IMR-90 (cell line): ENCODE data around the gene POLD4. TPM values are rescaled to one million over a fixed set of nuclear protein-coding genes. Genes with fewer than 3 reads are reported as not detected.

Experiments used
- ATAC-seq: fragments of 200-7000 bp; cut with Tn5 transposase; 2 replicates; pipeline ENCODE4 v1.9.1; 2020; ENCODE audit warnings: low read depth, mild to moderate bottlenecking, moderate library complexity
- Bru-seq: library from RNA; stranded (reverse); fragments of 400-500 nt; gene quantifications from one replicate; lab custom pipeline; 2021; lab: Mats Ljungman, UMichigan
- BruChase-seq, 2 experiments: library from RNA; stranded (reverse); fragments of 400-500 nt; gene quantifications; one replicate each; lab custom pipeline; 2021; lab: Mats Ljungman, UMichigan
- BruUV-seq: library from RNA; stranded (reverse); fragments of 400-500 nt; replicated peaks from 2 replicates; lab custom pipeline; 2021; lab: Mats Ljungman, UMichigan
- CTCF ChIA-PET: fragments of 300-600 bp; formaldehyde crosslinking; extraction: SDS; loops from one replicate; lab custom pipeline; 2021; ENCODE audit warnings: antibody characterized with exemption; lab: Yijun Ruan, JAX
- POLR2A ChIA-PET: fragments of 300-600 bp; sonication (Branson Sonifier 250); formaldehyde crosslinking; loops from one replicate; lab custom pipeline; 2022; ENCODE audit warnings: antibody characterized with exemption; ENCODE audit not compliant: unreplicated experiment; lab: Charles Lee
- DNase-seq: peaks from one replicate; pipeline ENCODE4 v3.0.0; 2013
- H2AFZ ChIP-seq: replicated peaks from 2 replicates; pipeline ENCODE3; 2013; ENCODE audit warnings: low read length, mild to moderate bottlenecking; ENCODE audit not compliant: poor library complexity
- H2AK5ac ChIP-seq: 2 replicates; pipeline ENCODE4 v1.6.1; 2013; ENCODE audit warnings: low read depth, low read length, inconsistent platforms
- H2AK9ac ChIP-seq: replicated peaks from 2 replicates; pipeline ENCODE3; 2013; ENCODE audit warnings: mild to moderate bottlenecking, low read depth, low read length, moderate library complexity; ENCODE audit not compliant: poor library complexity
- H2BK120ac ChIP-seq: 2 replicates; pipeline ENCODE4 v1.6.1; 2013; ENCODE audit warnings: low read depth, low read length, inconsistent platforms
- H2BK15ac ChIP-seq: 3 replicates; pipeline ENCODE4 v1.6.1; 2013; ENCODE audit warnings: low read depth, low read length, inconsistent platforms
- H2BK20ac ChIP-seq: 2 replicates; pipeline ENCODE4 v1.6.1; 2013; ENCODE audit warnings: low read depth, mild to moderate bottlenecking, inconsistent platforms, low read length, moderate library complexity
- H2BK5ac ChIP-seq: 2 replicates; pipeline ENCODE4 v1.6.1; 2013; ENCODE audit warnings: mild to moderate bottlenecking, low read depth, low read length, inconsistent platforms; ENCODE audit not compliant: poor library complexity, severe bottlenecking
- H3K14ac ChIP-seq: replicated peaks from 2 replicates; pipeline ENCODE4 v1.6.1; 2013; ENCODE audit warnings: low read depth, low read length, inconsistent platforms
- H3K18ac ChIP-seq: 2 replicates; pipeline ENCODE4 v1.6.1; 2013; ENCODE audit warnings: low read depth, low read length, control low read depth
- H3K23ac ChIP-seq: 2 replicates; pipeline ENCODE4 v1.6.1; 2013; ENCODE audit warnings: low read depth, low read length, inconsistent platforms
- H3K27ac ChIP-seq: 2 replicates; pipeline ENCODE4 v1.5.1; 2013; ENCODE audit warnings: mild to moderate bottlenecking, control low read depth, low read length; ENCODE audit not compliant: insufficient read depth
- H3K27me3 ChIP-seq: 2 replicates; pipeline ENCODE4 v1.6.1; 2013; ENCODE audit warnings: low read length; ENCODE audit not compliant: control insufficient read depth, insufficient read depth
- H3K36me3 ChIP-seq: 2 replicates; pipeline ENCODE4 v1.6.1; 2013; ENCODE audit warnings: low read length, mixed read lengths; ENCODE audit not compliant: control insufficient read depth, insufficient read depth
- H3K4ac ChIP-seq: 2 replicates; pipeline ENCODE4 v1.6.1; 2013; ENCODE audit warnings: low read depth, low read length, inconsistent platforms
- H3K4me1 ChIP-seq: 2 replicates; pipeline ENCODE4 v1.6.1; 2013; ENCODE audit warnings: low read length, mixed read lengths; ENCODE audit not compliant: control insufficient read depth, insufficient read depth
- H3K4me2 ChIP-seq: 2 replicates; pipeline ENCODE4 v1.6.1; 2013; ENCODE audit warnings: low read depth, mild to moderate bottlenecking, control low read depth, low read length, moderate library complexity
- H3K4me3 ChIP-seq: 2 replicates; pipeline ENCODE4 v1.5.1; 2013; ENCODE audit warnings: low read depth, mild to moderate bottlenecking, control low read depth, low read length, moderate library complexity; ENCODE audit not compliant: insufficient read depth
- H3K56ac ChIP-seq: 2 replicates; pipeline ENCODE4 v1.6.1; 2013; ENCODE audit warnings: low read length, inconsistent platforms; ENCODE audit not compliant: insufficient read depth; ENCODE audit errors: extremely low read depth
- H3K79me1 ChIP-seq, 2 experiments: 2 replicates each; pipeline ENCODE4 v1.6.1; 2013; ENCODE audit warnings: low read length in 2 of 2, inconsistent platforms in 1 of 2, low read depth in 1 of 2
- H3K9ac ChIP-seq: 2 replicates; pipeline ENCODE4 v1.6.1; 2013; ENCODE audit warnings: low read depth, low read length, control low read depth
- H3K9me1 ChIP-seq: 2 replicates; pipeline ENCODE4 v1.6.1; 2013; ENCODE audit warnings: low read length, inconsistent platforms; ENCODE audit not compliant: insufficient read depth
- H3K9me3 ChIP-seq: 2 replicates; pipeline ENCODE4 v1.6.1; 2013; ENCODE audit warnings: low read length; ENCODE audit not compliant: control insufficient read depth, insufficient read depth
- H4K20me1 ChIP-seq: 2 replicates; pipeline ENCODE4 v1.6.1; 2013; ENCODE audit warnings: low read length, inconsistent platforms; ENCODE audit not compliant: insufficient read depth
- H4K5ac ChIP-seq: 2 replicates; pipeline ENCODE4 v1.6.1; 2013; ENCODE audit warnings: mild to moderate bottlenecking, low read depth, low read length, control low read depth
- H4K8ac ChIP-seq, 2 experiments: 2 replicates each; pipeline ENCODE4 v1.6.1; 2013; ENCODE audit warnings: low read depth in 2 of 2, low read length in 2 of 2, control low read depth in 1 of 2, inconsistent platforms in 1 of 2
- H4K91ac ChIP-seq: 2 replicates; pipeline ENCODE4 v1.6.1; 2013; ENCODE audit warnings: low read depth, low read length, inconsistent platforms; ENCODE audit not compliant: insufficient read depth
- BHLHE40 ChIP-seq: fragments of 150-350 bp; IDR thresholded peaks from 2 replicates; pipeline ENCODE4 v1.6.1; 2016; ENCODE audit warnings: mild to moderate bottlenecking, low read depth, low read length
- CEBPB ChIP-seq: IDR thresholded peaks from 2 replicates; pipeline ENCODE4 v1.6.1; 2012; ENCODE audit warnings: low read depth, low read length, improper control_type of control experiment
- CHD1 ChIP-seq: IDR thresholded peaks from 2 replicates; pipeline ENCODE4 v1.6.1; 2012; ENCODE audit warnings: low read depth, low read length, improper control_type of control experiment
- ELK1 ChIP-seq: fragments of 150-350 bp; IDR thresholded peaks from 2 replicates; pipeline ENCODE4 v1.6.1; 2016; ENCODE audit warnings: low read depth, mild to moderate bottlenecking, low read length, moderate library complexity, borderline replicate concordance
- FOS ChIP-seq: fragments of 150-350 bp; IDR thresholded peaks from 2 replicates; pipeline ENCODE4 v1.6.1; 2016; ENCODE audit warnings: low read depth, low read length
- MAFK ChIP-seq: IDR thresholded peaks from 2 replicates; pipeline ENCODE4 v1.6.1; 2012; ENCODE audit warnings: low read depth, low read length, improper control_type of control experiment
- MXI1 ChIP-seq: IDR thresholded peaks from 2 replicates; pipeline ENCODE4 v1.6.1; 2012; ENCODE audit warnings: low read depth, mild to moderate bottlenecking, low read length, moderate library complexity, borderline replicate concordance
- NFE2L2 ChIP-seq: fragments of 150-350 bp; IDR thresholded peaks from 2 replicates; pipeline ENCODE4 v1.6.1; 2016; ENCODE audit warnings: low read depth, mild to moderate bottlenecking, low read length
- RAD21 ChIP-seq: IDR thresholded peaks from 2 replicates; pipeline ENCODE4 v1.6.1; 2012; ENCODE audit warnings: low read length, improper control_type of control experiment
- RCOR1 ChIP-seq: IDR thresholded peaks from 2 replicates; pipeline ENCODE4 v1.6.1; 2012; ENCODE audit warnings: mild to moderate bottlenecking, low read length, improper control_type of control experiment; ENCODE audit not compliant: insufficient replicate concordance
- RFX5 ChIP-seq: IDR thresholded peaks from 2 replicates; pipeline ENCODE4 v1.8.0; 2012; ENCODE audit warnings: low read depth, mild to moderate bottlenecking, low read length, moderate library complexity
- SMC3 ChIP-seq: fragments of 150-350 bp; IDR thresholded peaks from 2 replicates; pipeline ENCODE4 v1.6.1; 2016; ENCODE audit warnings: low read depth, mild to moderate bottlenecking, antibody characterized with exemption, low read length, moderate library complexity
- USF2 ChIP-seq: fragments of 150-350 bp; IDR thresholded peaks from 2 replicates; pipeline ENCODE4 v1.6.1; 2017; ENCODE audit warnings: mild to moderate bottlenecking, antibody characterized with exemption, low read length, low read depth
- WGBS, 2 experiments: methylation state at CpG; one replicate each; pipeline versions ENCODE4 v1.1.5 to v1.1.7; 2013; ENCODE audit warnings: missing lambda C conversion rate in 2 of 2; ENCODE audit not compliant: insufficient read length in 1 of 2; ENCODE audit errors: extremely low coverage in 2 of 2; 5-methylcytosine and 5-hydroxymethylcytosine counted together
- dilution Hi-C: fragments of 300-500 bp; cut with HindIII; formaldehyde crosslinking; loops from one replicate; pipeline ENCODE4 v1.14.3; 2018; ENCODE audit warnings: low sequenced_read_pairs; ENCODE audit not compliant: unreplicated experiment
- in situ Hi-C: fragments of 300-500 bp; cut with MboI; formaldehyde crosslinking; loops from 3 replicates; pipeline ENCODE4 v1.14.3; 2019; ENCODE audit warnings: low sequenced_read_pairs, inconsistent platforms, mixed read lengths
- intact Hi-C: fragments of 100-400 bp; cut with micrococcal nuclease; formaldehyde crosslinking; loops from 2 replicates; pipeline ENCODE4 v1.10.0; 2022
- long read RNA-seq: library from polyadenylated mRNA; unstranded; transcript quantifications from one replicate; pipeline ENCODE4 v2.0.0, GENCODE V29; 2021; ENCODE audit not compliant: unreplicated experiment
- polyA plus RNA-seq, 3 experiments: library from polyadenylated mRNA; depleted of rRNA; stranded (reverse); fragments of >200 nt; gene quantifications; 2 replicates each; pipeline ENCODE4 v1.2.3, GENCODE V29; 2012; ENCODE audit warnings: low replicate concordance in 1 of 3
- total RNA-seq: library from RNA; depleted of rRNA; stranded (reverse); fragments of >200 nt; gene quantifications from 2 replicates; pipeline ENCODE4 v1.2.3, GENCODE V29; 2012; rRNA removed

The POLD4 gene
- total RNA-seq: 40.8 and 46.4 TPM in 2 replicates
- polyA plus RNA-seq (2012; rRNA removed): 133 and 152 TPM in 2 replicates
- polyA plus RNA-seq (2012; cell fraction: cytosol; rRNA removed): 252 and 358 TPM in 2 replicates
- 170 and 292 TPM in 2 replicates for polyA plus RNA-seq (2012; cell fraction: nucleus; rRNA removed; ENCODE audit: low replicate concordance)
- Bru-seq, nascent RNA: percentile 70 among the genes with signal in this experiment
- percentile 67 among the genes with signal in this experiment for BruChase-seq, experiment 1, labeled RNA remaining after a 6-hour chase
- percentile 84 among the genes with signal in this experiment for BruChase-seq, experiment 2, labeled RNA remaining after a 2-hour chase
- long read RNA-seq, transcript POLD4-205 (4 exons, 1,486 nt): minor isoform, 8 of 82 reads
- long read RNA-seq, transcript POLD4-201 (4 exons, 918 nt): minor isoform, 28 of 82 reads
- long read RNA-seq, transcript POLD4-209 (2 exons, 860 nt): major isoform, 35 of 82 reads
- long read RNA-seq, partial matches to known transcripts: 0 of 82 reads
- long read RNA-seq, other reads (novel, unspliced or antisense): 6 of 82 reads

- Histone ChIP-seq H2BK20ac (peak within 1 kb of the TSS; percentile 38), H3K27me3 (no peaks in the 10 kb centered on the region), H2BK120ac (peak within 1 kb of the TSS; percentile 85), H4K5ac (peak within 1 kb of the TSS; percentile 61), H2AK5ac (peak within 1 kb of the TSS; percentile 99), H3K79me1 (peaks cover 7 to 56% of the 10 kb centered on the region in 2 experiments; a peak in 3 of 4 replicates), H4K91ac (peak within 1 kb of the TSS; percentile 96), H2BK5ac (peak within 1 kb of the TSS; percentile 92), H4K8ac (peak within 1 kb of the TSS; percentile 52 to 98), H3K4me3 (peak within 1 kb of the TSS; percentile 53), H3K23ac (peak within 1 kb of the TSS; percentile 97), H3K9me1 (peaks cover 23% of the 10 kb centered on the region), H3K27ac (peak within 1 kb of the TSS; percentile 91), H3K4ac (peak within 1 kb of the TSS; percentile 97), H4K20me1 (peaks cover 6% of the 10 kb centered on the region), H3K9me3 (no peaks in the 10 kb centered on the region), H2BK15ac (peak within 1 kb of the TSS; percentile 89), H3K9ac (peak within 1 kb of the TSS; percentile 94), H3K56ac (peak within 1 kb of the TSS; percentile 95), H3K14ac (peak within 1 kb of the TSS; percentile 95), H2AFZ (peak within 1 kb of the TSS; percentile 93), H3K18ac (peak within 1 kb of the TSS; percentile 39), H2AK9ac (peak within 1 kb of the TSS; percentile 99), H3K4me2 (peak within 1 kb of the TSS; percentile 88), H3K4me1 (peaks cover 42% of the 10 kb centered on the region), H3K36me3 (peaks cover 3% of the 10 kb centered on the region; the same call in 1 of the 2 replicates)
- in situ Hi-C loops (no loop called here), dilution Hi-C loops (no loop called here), intact Hi-C loops (no loop called here)
- BruUV-seq: no TSS peak
- 0% methylated on average over 4 of the region's 37 CpGs; no CpG with 5 or more reads in 1 of the 2 experiments for WGBS, 2 experiments
- ATAC-seq (peak; percentile 83), DNase-seq (peak; percentile 92)
- POLR2A ChIA-PET: interaction anchor here (0.8 to 1.5 kb wide), 5 partner anchors 16 to 38 kb away, joined by 3 to 21 read pairs (median 3); partner anchors contain the start of gene RAD9A
- CTCF ChIA-PET: interaction anchor here (2.2 to 10.1 kb wide), 2 partner anchors 17 to 26 kb away, joined by 11 to 128 read pairs; no protein-coding TSS in a partner anchor
- TF ChIP-seq USF2 (no peak), SMC3 (peak; percentile 4; the same call in 1 of the 2 replicates), RFX5 (no peak), BHLHE40 (0 out of 2 replicates have a peak, but pooled peaks have one; percentile 14), ELK1 (no peak), MAFK (no peak), FOS (0 out of 2 replicates have a peak, but pooled peaks have one; percentile 6), CEBPB (no peak), RCOR1 (no peak), CHD1 (no peak), MXI1 (no peak), RAD21 (no peak), NFE2L2 (peak; percentile 9; the same call in 1 of the 2 replicates)
Observed at GRCh38 chr11:67353317-67354074, at the start of gene POLD4. Gene POLD4 (minus strand): TSS chr11:67353546. CDS start chr11:67353399, 147 bp downstream.
